ENCODE results near the gene TENM4. TPM values are rescaled to one million over a fixed set of nuclear protein-coding genes. Genes with fewer than 3 reads are reported as not detected.

TENM4 gene
- polyA plus RNA-seq, 1 of the 3 experiments (the other 2 are of a cell fraction): 16.7 TPM

DNA sequence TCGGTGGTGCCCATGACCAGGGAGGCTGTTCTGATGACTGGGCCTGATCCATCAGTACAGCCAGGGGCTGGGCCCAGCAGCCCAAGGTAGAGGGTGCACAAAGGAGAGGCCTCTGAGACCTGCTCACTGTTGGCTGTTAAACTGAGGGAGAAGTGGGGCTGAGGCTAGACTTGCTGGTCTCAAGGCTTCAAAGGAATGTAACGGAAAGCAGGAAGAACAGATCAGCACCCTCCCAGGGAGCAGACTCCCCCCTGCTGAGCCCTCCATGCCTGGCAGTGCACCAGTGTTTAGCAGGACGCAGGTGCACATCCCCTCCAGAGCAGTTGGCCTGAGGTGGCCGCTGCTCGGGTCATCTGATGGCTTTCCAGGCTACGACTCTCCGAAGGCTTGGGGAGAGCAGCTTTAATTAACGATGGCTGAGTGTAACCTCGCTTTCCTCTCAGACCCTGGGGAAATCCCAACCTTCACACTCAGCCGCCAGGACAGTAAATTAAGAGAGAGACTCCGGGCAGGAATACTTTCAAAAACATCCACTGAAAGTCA, 610.5 kb downstream of the TENM4 start:
- POLR2A ChIA-PET: no interaction called here
- no peak for DNase-seq
- no peaks in the 10 kb centered on the region for H4K20me1 ChIP-seq (ENCODE audit: insufficient read depth)
- no peak overlapping the region for H3K4me3 ChIP-seq (ENCODE audit: low read depth in 2 of 2, low read length in 1 of 2)
- no peaks in the 10 kb centered on the region for H3K79me2 ChIP-seq (ENCODE audit: insufficient read depth)
- peak overlapping the region in 1 of 2 experiments; percentile 51; a peak in 2 of 4 replicates for H3K27ac ChIP-seq (ENCODE audit: low read depth in 2 of 2, low read length in 1 of 2)
- H3F3A ChIP-seq (replicated peaks; ENCODE audit: insufficient read depth): no peaks in the 10 kb centered on the region
- WGBS (ENCODE audit: low lambda C conversion rate): 81% methylated on average over 5 of the region's 11 CpGs
- H3K4me1 ChIP-seq (ENCODE audit: control insufficient read depth in 1 of 2, insufficient read depth in 2 of 2, low read depth in 1 of 2, low read length in 1 of 2): peaks cover 0 to 31% of the 10 kb centered on the region in 2 experiments; a peak in 2 of 4 replicates
- H3K27me3 ChIP-seq (ENCODE audit: insufficient read depth): no peaks in the 10 kb centered on the region
- H3K9ac ChIP-seq: no peak overlapping the region
- H3K4me2 ChIP-seq: no peak overlapping the region
- no peak overlapping the region for H2AFZ ChIP-seq (ENCODE audit: low read depth)
- TF ChIP-seq GABPA (IDR thresholded peaks at IDR 0.05; ENCODE audit: low read depth) (no peak), TAF1 (IDR thresholded peaks at IDR 0.05; ENCODE audit: borderline replicate concordance, low read depth, low read length) (no peak), SIN3A (IDR thresholded peaks at IDR 0.05; ENCODE audit: borderline replicate concordance, low read depth, low read length) (no peak), RCOR1 (IDR thresholded peaks at IDR 0.05; ENCODE audit: low read length) (no peak), POLR2AphosphoS5 (IDR thresholded peaks at IDR 0.05; ENCODE audit: low read depth, low read length) (no peak), TEAD4 (IDR thresholded peaks at IDR 0.05; ENCODE audit: borderline replicate concordance, insufficient read depth) (no peak), EZH2phosphoT487 (IDR thresholded peaks at IDR 0.05; ENCODE audit: borderline replicate concordance, low read depth) (no peak), NFIC (IDR thresholded peaks at IDR 0.05; ENCODE audit: borderline replicate concordance) (no peak), FOXM1 (IDR thresholded peaks at IDR 0.05; ENCODE audit: low read depth) (no peak), NRF1 (IDR thresholded peaks at IDR 0.05; ENCODE audit: low read depth, low read length) (no peak)
- TF ChIP-seq, protein P1, sequence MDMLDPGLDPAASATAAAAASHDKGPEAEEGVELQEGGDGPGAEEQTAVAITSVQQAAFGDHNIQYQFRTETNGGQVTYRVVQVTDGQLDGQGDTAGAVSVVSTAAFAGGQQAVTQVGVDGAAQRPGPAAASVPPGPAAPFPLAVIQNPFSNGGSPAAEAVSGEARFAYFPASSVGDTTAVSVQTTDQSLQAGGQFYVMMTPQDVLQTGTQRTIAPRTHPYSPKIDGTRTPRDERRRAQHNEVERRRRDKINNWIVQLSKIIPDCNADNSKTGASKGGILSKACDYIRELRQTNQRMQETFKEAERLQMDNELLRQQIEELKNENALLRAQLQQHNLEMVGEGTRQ (IDR thresholded peaks at IDR 0.05; ENCODE audit: borderline replicate concordance, low read depth, low read length): no peak
- TF ChIP-seq, protein P2, sequence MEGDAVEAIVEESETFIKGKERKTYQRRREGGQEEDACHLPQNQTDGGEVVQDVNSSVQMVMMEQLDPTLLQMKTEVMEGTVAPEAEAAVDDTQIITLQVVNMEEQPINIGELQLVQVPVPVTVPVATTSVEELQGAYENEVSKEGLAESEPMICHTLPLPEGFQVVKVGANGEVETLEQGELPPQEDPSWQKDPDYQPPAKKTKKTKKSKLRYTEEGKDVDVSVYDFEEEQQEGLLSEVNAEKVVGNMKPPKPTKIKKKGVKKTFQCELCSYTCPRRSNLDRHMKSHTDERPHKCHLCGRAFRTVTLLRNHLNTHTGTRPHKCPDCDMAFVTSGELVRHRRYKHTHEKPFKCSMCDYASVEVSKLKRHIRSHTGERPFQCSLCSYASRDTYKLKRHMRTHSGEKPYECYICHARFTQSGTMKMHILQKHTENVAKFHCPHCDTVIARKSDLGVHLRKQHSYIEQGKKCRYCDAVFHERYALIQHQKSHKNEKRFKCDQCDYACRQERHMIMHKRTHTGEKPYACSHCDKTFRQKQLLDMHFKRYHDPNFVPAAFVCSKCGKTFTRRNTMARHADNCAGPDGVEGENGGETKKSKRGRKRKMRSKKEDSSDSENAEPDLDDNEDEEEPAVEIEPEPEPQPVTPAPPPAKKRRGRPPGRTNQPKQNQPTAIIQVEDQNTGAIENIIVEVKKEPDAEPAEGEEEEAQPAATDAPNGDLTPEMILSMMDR (IDR thresholded peaks at IDR 0.05): no peak
- TF ChIP-seq, protein P3, sequence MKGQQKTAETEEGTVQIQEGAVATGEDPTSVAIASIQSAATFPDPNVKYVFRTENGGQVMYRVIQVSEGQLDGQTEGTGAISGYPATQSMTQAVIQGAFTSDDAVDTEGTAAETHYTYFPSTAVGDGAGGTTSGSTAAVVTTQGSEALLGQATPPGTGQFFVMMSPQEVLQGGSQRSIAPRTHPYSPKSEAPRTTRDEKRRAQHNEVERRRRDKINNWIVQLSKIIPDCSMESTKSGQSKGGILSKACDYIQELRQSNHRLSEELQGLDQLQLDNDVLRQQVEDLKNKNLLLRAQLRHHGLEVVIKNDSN (IDR thresholded peaks at IDR 0.05; ENCODE audit: borderline replicate concordance, low read depth): no peak
- TF ChIP-seq, protein P4, sequence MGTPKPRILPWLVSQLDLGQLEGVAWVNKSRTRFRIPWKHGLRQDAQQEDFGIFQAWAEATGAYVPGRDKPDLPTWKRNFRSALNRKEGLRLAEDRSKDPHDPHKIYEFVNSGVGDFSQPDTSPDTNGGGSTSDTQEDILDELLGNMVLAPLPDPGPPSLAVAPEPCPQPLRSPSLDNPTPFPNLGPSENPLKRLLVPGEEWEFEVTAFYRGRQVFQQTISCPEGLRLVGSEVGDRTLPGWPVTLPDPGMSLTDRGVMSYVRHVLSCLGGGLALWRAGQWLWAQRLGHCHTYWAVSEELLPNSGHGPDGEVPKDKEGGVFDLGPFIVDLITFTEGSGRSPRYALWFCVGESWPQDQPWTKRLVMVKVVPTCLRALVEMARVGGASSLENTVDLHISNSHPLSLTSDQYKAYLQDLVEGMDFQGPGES (IDR thresholded peaks at IDR 0.05; ENCODE audit: low read depth, low read length): no peak
- no peaks in the 10 kb centered on the region for H3K9me2 ChIP-seq
- H3K9me3 ChIP-seq: no peaks in the 10 kb centered on the region
- peaks cover 0 to 2% of the 10 kb centered on the region in 2 experiments for H3K36me3 ChIP-seq (replicated peaks in 1 of 2; ENCODE audit: control insufficient read depth in 1 of 2, insufficient read depth in 2 of 2, low read length in 1 of 2)
- CTCF ChIA-PET: no interaction called here

Data from SK-N-SH (cell line).